EL (cell line): ENCODE results near the gene FMO3.

Source experiments
- DNase-seq: peaks from one replicate; pipeline ENCODE4 v3.0.0-alpha.2; 2016

FMO3 gene

DNA sequence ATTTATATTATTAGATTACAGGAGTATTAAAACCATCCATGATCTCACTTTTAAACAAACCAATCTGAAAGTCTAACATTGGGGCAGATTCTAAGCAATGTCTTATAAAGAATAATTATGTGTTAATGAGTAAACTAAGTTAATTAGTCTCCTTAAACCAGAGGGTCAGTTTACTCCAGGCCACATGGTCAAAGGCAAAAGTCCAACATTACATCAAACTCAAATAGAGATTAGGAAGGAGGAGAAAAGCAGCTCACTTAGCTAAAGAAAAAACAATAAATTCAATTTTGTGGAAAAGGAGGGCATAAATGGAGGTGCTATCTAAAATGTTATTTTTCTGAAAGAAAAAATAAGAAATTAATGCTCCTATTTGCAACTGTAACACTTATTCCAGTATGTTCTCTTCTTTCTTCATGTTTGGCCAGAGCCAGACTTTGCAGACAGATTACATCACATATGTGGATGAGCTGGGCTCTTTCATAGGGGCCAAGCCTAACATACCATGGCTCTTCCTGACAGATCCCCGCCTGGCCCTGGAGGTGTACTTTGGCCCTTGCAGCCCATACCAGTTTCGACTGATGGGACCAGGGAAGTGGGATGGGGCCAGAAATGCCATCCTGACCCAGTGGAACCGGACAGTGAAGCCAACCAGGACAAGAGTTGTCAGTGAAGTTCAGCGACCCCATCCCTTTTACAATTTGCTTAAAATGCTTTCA lies 70.1 kb downstream of the FMO3 start:
- no peak for DNase-seq

DNA sequence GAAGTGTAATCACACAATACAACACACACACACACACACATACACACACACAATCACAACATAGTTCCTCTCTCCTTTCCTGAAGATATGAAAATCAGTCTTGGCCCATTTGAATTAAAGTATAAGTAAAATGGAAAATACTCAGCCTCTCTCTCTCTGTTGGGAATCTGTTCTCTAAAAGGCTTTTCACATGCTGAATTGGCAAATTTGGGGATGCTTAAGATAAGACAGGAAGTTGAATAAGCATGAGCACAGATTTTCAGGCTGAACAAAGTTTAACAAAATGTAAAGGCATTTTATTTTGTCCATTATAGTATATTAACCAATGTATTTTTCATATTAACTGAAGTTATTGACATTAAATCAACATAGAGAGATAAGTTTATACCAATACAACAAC lies 70.7 kb downstream of the FMO3 start:
- no peak for DNase-seq

DNA sequence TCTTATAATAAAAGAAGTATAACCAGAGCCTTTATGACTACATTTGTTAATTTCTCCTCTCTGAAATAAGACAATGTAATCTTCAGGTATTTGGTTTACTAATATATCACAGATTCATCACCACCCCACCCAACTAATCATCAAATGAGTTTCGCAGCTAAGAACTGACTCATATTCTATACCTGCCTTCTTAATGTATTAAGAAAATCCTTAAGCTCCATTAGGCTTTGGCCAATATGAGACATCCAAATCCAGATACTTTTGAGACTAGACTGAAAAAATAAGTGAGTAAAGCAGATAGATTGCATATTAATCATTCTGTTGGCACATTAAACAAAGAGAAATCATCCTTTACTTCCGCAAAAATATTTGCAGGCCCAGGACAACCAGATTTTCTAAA lies 75.7 kb downstream of the FMO3 start:
- DNase-seq: no peak
